ENCODE measurements around the gene BMPR2. TPM values are rescaled to one million over a fixed set of nuclear protein-coding genes. Genes with fewer than 3 reads are reported as not detected.

The BMPR2 gene
- polyA plus RNA-seq, 1 donor (not counting 4 experiments of a cell fraction or from before 2014, with no cell fraction given) = 31.9 TPM

DNA sequence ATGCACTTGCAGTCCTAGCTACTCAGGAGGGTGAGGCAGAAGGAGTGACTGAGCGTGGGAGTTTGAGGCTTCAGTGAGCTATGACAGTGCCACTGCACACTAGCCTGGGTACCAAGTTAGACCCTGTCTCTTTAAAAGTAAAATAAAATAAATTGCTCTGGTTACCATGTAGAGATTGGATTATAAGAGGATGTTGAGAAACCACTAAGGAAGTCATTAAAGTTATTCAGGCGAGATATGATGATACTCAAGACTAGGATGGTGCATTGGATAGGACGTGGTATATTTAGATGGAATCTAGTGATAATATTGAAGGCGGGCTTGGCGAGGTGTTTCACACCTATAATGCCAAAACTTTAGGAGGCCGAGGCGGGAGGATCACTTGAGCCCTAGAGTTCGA lies 50.6 kb downstream of the BMPR2 start:
- TF ChIP-seq EZH2 (IDR thresholded peaks at IDR 0.05; ENCODE audit: low read length) = no peak
- no peak for TF ChIP-seq CTCF (optimal IDR thresholded peaks at IDR 0.05 in 1 of 3, IDR thresholded peaks at IDR 0.05 in 1 of 3, conservative IDR thresholded peaks at IDR 0.05 in 1 of 3; ENCODE audit: extremely low read depth in 1 of 3, insufficient read depth in 2 of 3, low read length in 3 of 3)
- H3K9ac ChIP-seq (ENCODE audit: control insufficient read depth, extremely low read depth, insufficient read depth, low read length) = no peak overlapping the region
- DNase-seq (ENCODE audit: low read depth, low spot score) (no peak), FAIRE-seq (no peak)
- H3K27me3 ChIP-seq (ENCODE audit: control insufficient read depth, extremely low read depth, insufficient read depth, low read length) = no peaks in the 10 kb centered on the region
- H3K79me2 ChIP-seq (ENCODE audit: control insufficient read depth, insufficient read depth, low read length) = peaks cover 32% of the 10 kb centered on the region
- no peaks in the 10 kb centered on the region for H3K4me1 ChIP-seq (ENCODE audit: control insufficient read depth, extremely low read depth, insufficient read depth, low read length)
- no peaks in the 10 kb centered on the region for H3K9me1 ChIP-seq (ENCODE audit: control insufficient read depth, extremely low read depth, insufficient read depth, low read length)
- H4K20me1 ChIP-seq (ENCODE audit: control insufficient read depth, extremely low read depth, insufficient read depth, low read length) = no peaks in the 10 kb centered on the region
- dilution Hi-C loops (cut with MboI; ENCODE audit: extremely low pct_ligation_motif_present, low sequenced_read_pairs) = no loop called here
- no peak overlapping the region for H3K27ac ChIP-seq (ENCODE audit: control insufficient read depth, insufficient read depth, low read length)
- no peak overlapping the region for H3K4me2 ChIP-seq (ENCODE audit: control insufficient read depth, extremely low read depth, insufficient read depth, low read depth, low read length)
- H3K9me3 ChIP-seq (ENCODE audit: control insufficient read depth, low read depth, low read length) = no peaks in the 10 kb centered on the region
- H2AFZ ChIP-seq (ENCODE audit: control insufficient read depth, low read length) = no peak overlapping the region
- H3K4me3 ChIP-seq (ENCODE audit: control insufficient read depth in 2 of 3, extremely low read depth in 1 of 3, insufficient read depth in 2 of 3, low read depth in 1 of 3, low read length in 3 of 3) = no peak overlapping the region
- no peaks in the 10 kb centered on the region for H3K36me3 ChIP-seq (ENCODE audit: control insufficient read depth in 2 of 2, extremely low read depth in 1 of 2, insufficient read depth in 2 of 2, low read length in 2 of 2)

DNA sequence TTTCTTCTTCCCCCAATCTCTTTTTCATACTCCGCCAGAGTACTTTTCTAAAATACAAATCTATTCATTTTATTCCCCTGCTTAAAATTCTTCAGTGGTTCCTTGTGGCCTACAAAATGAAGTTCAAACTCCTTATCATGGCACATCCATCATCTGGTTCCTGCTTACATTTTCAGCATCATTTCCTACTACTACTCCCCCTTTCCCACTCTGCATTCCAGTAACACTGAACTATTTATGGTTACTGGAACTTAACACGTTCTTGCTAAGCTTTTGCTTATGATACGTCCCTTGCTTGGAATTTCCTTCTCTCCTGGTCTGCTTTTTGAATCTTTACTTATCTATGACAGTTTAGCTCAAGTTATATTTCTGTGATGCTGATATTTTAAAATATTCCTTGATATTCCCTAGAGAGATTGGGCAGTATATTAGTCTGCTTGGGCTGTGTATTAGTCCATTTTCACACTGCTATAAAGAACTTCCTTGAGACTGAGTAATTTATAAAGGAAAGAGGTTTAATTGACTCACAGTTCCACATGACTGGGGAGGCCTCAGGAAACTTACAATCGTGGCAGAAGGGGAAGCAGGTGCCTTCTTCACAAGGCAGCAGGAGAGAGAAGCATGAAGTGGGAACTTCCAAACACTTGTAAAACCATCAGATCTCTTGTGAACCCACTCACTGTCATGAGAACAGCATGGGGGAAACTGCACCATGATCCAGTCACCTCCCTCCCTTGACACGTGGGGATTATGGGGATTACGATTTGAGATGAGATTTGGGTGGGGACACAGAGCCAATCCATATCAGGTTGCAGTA lies 53.2 kb downstream of the BMPR2 start:
- no peak for TF ChIP-seq EZH2 (IDR thresholded peaks at IDR 0.05; ENCODE audit: low read length)
- no peak for TF ChIP-seq CTCF (optimal IDR thresholded peaks at IDR 0.05 in 1 of 3, IDR thresholded peaks at IDR 0.05 in 1 of 3, conservative IDR thresholded peaks at IDR 0.05 in 1 of 3; ENCODE audit: extremely low read depth in 1 of 3, insufficient read depth in 2 of 3, low read length in 3 of 3)
- Histone ChIP-seq H3K36me3 (ENCODE audit: control insufficient read depth in 2 of 2, extremely low read depth in 1 of 2, insufficient read depth in 2 of 2, low read length in 2 of 2) (no peaks in the 10 kb centered on the region), H2AFZ (ENCODE audit: control insufficient read depth, low read length) (no peak overlapping the region), H3K4me3 (ENCODE audit: control insufficient read depth in 2 of 3, extremely low read depth in 1 of 3, insufficient read depth in 2 of 3, low read depth in 1 of 3, low read length in 3 of 3) (no peak overlapping the region), H3K27me3 (ENCODE audit: control insufficient read depth, extremely low read depth, insufficient read depth, low read length) (no peaks in the 10 kb centered on the region), H4K20me1 (ENCODE audit: control insufficient read depth, extremely low read depth, insufficient read depth, low read length) (no peaks in the 10 kb centered on the region), H3K4me1 (ENCODE audit: control insufficient read depth, extremely low read depth, insufficient read depth, low read length) (no peaks in the 10 kb centered on the region), H3K9me3 (ENCODE audit: control insufficient read depth, low read depth, low read length) (no peaks in the 10 kb centered on the region), H3K79me2 (ENCODE audit: control insufficient read depth, insufficient read depth, low read length) (peaks cover 29% of the 10 kb centered on the region), H3K4me2 (ENCODE audit: control insufficient read depth, extremely low read depth, insufficient read depth, low read depth, low read length) (no peak overlapping the region), H3K27ac (ENCODE audit: control insufficient read depth, insufficient read depth, low read length) (no peak overlapping the region), H3K9ac (ENCODE audit: control insufficient read depth, extremely low read depth, insufficient read depth, low read length) (no peak overlapping the region), H3K9me1 (ENCODE audit: control insufficient read depth, extremely low read depth, insufficient read depth, low read length) (no peaks in the 10 kb centered on the region)
- DNase-seq (ENCODE audit: low read depth, low spot score) (no peak), FAIRE-seq (no peak)
- dilution Hi-C loops (cut with MboI; ENCODE audit: extremely low pct_ligation_motif_present, low sequenced_read_pairs) = no loop called here

All from keratinocyte (primary cell).